ENCODE data around the gene RNF144A. TPM values are rescaled to one million over a fixed set of nuclear protein-coding genes. Genes with fewer than 3 reads are reported as not detected.

The RNF144A gene
- total RNA-seq, 1 experiment from 2014 or later, result 13.0 TPM

DNA sequence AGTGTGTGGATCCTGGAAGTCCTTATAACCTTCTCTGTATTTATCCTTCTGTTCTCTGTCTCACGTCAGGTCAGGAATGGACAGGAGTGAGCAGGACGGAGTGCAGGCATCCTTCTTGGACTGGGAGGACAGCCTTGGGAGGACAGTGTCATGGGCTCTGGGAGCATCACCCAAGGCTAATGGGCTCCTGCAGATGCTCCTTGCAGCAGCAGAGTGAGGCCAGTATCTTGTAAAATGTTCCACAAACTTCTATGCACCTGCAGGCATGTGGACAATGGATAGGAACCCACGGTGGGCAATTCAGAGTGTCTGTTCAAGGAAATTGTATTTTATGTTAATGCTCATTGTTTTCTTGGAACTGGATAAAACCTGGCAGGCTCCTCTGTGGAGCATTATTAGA lies 176.2 kb downstream of the RNF144A start (continued):
- TF ChIP-seq, protein P1, sequence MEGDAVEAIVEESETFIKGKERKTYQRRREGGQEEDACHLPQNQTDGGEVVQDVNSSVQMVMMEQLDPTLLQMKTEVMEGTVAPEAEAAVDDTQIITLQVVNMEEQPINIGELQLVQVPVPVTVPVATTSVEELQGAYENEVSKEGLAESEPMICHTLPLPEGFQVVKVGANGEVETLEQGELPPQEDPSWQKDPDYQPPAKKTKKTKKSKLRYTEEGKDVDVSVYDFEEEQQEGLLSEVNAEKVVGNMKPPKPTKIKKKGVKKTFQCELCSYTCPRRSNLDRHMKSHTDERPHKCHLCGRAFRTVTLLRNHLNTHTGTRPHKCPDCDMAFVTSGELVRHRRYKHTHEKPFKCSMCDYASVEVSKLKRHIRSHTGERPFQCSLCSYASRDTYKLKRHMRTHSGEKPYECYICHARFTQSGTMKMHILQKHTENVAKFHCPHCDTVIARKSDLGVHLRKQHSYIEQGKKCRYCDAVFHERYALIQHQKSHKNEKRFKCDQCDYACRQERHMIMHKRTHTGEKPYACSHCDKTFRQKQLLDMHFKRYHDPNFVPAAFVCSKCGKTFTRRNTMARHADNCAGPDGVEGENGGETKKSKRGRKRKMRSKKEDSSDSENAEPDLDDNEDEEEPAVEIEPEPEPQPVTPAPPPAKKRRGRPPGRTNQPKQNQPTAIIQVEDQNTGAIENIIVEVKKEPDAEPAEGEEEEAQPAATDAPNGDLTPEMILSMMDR (IDR thresholded peaks at IDR 0.05 in 2 of 3, conservative IDR thresholded peaks at IDR 0.05 in 1 of 3; ENCODE audit: borderline replicate concordance in 1 of 3, insufficient read depth in 1 of 3, low read depth in 2 of 3, low read length in 2 of 3), result no peak

Other genes starting within 250 kb of the RNF144A start
- 1.5 TPM for gene CMPK2, start 51.5 kb upstream of the RNF144A start, total RNA-seq (2021; ENCODE audit: unreplicated experiment)
- gene RSAD2, start 39.6 kb upstream of the RNF144A start, total RNA-seq (2021; ENCODE audit: unreplicated experiment), result not detected

All from HCT116 (cell line).